BE2C (cell line): Measurements from ENCODE around the gene COL27A1.
"Not testable (repeated sequence)": the region's sequence is repeated elsewhere in the genome, so short reads cannot be mapped to it uniquely, and the experiment has no call there.

Source experiments
- DNase-seq: peaks from one replicate; pipeline ENCODE4 v3.0.0-alpha.2; 2020
- H3K27me3 ChIP-seq: fragments of 250-450 bp; sonication (Bioruptor Pico); 2 replicates; pipeline ENCODE4 v1.5.1; 2020; ENCODE audit warnings: mild to moderate bottlenecking
- H3K36me3 ChIP-seq: fragments of 250-450 bp; sonication (Bioruptor Pico); 2 replicates; pipeline ENCODE4 v1.5.1; 2020; ENCODE audit warnings: mild to moderate bottlenecking
- H3K4me1 ChIP-seq: fragments of 250-450 bp; sonication (Bioruptor Pico); 2 replicates; pipeline ENCODE4 v1.5.1; 2020
- H3K4me3 ChIP-seq: 2 replicates; pipeline ENCODE4 v1.5.1; 2011; ENCODE audit warnings: low read depth, low read length
- H3K9me3 ChIP-seq: fragments of 250-450 bp; sonication (Bioruptor Pico); 2 replicates; pipeline ENCODE4 v1.5.1; 2020
- TF ChIP-seq, protein P1 (sequence below): IDR thresholded peaks from 2 replicates; pipeline ENCODE4 v1.5.1; 2012; ENCODE audit warnings: mild to moderate bottlenecking, low read depth, low read length

COL27A1 gene

GRCh38 chr9:114315723-114316363, 160.5 kb downstream of the COL27A1 start:
- no peaks in the 10 kb centered on the region for H3K4me1 ChIP-seq
- no peaks in the 10 kb centered on the region for H3K36me3 ChIP-seq

DNA sequence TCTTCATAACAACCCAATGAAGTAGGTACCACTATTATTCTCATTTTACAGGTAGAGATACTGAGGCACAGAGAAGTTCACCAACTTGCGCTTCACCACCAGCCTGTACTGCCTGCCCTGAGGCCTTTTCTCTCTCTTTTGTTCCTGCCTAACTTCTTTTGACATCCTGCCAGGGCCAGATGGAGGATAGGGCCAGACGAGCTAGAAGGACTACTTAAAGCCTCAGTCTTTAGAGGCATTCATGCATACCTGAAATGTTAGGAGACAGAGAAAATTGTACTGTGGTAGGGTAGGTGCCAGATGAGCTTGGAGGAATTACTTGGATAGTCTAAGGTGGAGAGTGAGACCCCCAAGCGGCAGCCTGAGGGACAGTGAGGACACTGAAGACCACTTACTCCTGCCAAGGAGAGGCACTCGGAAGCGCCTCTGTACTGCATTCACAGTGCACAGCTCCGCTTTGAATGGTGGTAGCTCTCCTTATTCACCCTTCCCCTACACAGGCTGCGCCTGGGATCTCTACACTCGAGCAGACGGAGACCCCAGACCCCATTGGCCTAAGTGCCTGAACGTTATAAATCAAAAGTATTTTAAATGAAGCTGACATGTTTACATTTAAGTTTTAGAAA, 161.4 kb downstream of the COL27A1 start:
- no peak for DNase-seq
- no peaks in the 10 kb centered on the region for H3K9me3 ChIP-seq
- H3K27me3 ChIP-seq, result no peaks in the 10 kb centered on the region
- TF ChIP-seq, protein P1, sequence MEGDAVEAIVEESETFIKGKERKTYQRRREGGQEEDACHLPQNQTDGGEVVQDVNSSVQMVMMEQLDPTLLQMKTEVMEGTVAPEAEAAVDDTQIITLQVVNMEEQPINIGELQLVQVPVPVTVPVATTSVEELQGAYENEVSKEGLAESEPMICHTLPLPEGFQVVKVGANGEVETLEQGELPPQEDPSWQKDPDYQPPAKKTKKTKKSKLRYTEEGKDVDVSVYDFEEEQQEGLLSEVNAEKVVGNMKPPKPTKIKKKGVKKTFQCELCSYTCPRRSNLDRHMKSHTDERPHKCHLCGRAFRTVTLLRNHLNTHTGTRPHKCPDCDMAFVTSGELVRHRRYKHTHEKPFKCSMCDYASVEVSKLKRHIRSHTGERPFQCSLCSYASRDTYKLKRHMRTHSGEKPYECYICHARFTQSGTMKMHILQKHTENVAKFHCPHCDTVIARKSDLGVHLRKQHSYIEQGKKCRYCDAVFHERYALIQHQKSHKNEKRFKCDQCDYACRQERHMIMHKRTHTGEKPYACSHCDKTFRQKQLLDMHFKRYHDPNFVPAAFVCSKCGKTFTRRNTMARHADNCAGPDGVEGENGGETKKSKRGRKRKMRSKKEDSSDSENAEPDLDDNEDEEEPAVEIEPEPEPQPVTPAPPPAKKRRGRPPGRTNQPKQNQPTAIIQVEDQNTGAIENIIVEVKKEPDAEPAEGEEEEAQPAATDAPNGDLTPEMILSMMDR, result no peak
- no peaks in the 10 kb centered on the region for H3K36me3 ChIP-seq
- no peak overlapping the region for H3K4me3 ChIP-seq
- no peaks in the 10 kb centered on the region for H3K4me1 ChIP-seq

More at GRCh38 chr9:114315723-114316363, 160.5 kb downstream of the COL27A1 start:
- DNase-seq, result no peak
- Histone ChIP-seq H3K4me3 (no peak overlapping the region), H3K9me3 (no peaks in the 10 kb centered on the region), H3K27me3 (no peaks in the 10 kb centered on the region)
- TF ChIP-seq, protein P1, result no peak

DNA sequence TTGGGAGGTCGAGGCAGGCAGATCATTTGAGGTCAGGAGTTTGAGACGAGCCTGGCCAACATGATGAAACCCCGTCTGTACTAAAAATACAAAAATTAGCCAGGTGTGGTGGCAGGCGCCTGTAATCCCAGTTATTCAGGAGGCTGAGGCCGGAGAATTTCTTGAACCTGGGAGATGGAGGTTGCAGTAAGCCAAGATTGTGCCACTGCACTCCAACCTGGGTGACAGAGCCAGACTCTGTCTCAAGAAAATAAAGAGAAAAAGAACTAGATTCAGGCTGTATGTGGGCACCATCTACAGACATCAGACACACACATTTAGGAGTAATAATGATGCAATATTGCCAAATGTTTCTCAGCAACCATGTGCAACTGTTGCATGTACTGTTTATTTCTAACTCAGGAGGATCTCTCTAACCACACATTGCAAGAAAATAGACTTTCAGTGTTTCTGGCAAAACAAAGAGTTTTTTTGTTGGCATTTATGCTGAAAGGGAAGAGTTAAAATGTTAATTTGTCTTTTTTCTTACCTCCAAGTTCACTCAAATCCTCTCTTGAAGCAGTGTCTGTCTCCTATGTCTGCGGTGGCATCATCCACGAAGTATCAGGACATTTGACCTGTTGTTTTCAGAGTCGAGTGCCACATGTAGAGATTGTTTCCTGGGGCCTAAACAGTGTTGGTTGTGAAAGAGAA, 162.5 kb downstream of the COL27A1 start:
- no peak for DNase-seq
- Histone ChIP-seq H3K4me1 (no peaks in the 10 kb centered on the region), H3K36me3 (no peaks in the 10 kb centered on the region), H3K4me3 (no peak overlapping the region), H3K27me3 (no peaks in the 10 kb centered on the region), H3K9me3 (no peaks in the 10 kb centered on the region)
- TF ChIP-seq, protein P1, result no peak

- Histone ChIP-seq H3K9me3 (no peaks in the 10 kb centered on the region), H3K4me1 (no peaks in the 10 kb centered on the region), H3K36me3 (no peaks in the 10 kb centered on the region), H3K27me3 (no peaks in the 10 kb centered on the region), H3K4me3 (no peak overlapping the region)
- DNase-seq, result no peak
- TF ChIP-seq, protein P1, result no peak
These were observed 163.1 kb downstream of the COL27A1 start for GRCh38 chr9:114318416-114318815.

DNA sequence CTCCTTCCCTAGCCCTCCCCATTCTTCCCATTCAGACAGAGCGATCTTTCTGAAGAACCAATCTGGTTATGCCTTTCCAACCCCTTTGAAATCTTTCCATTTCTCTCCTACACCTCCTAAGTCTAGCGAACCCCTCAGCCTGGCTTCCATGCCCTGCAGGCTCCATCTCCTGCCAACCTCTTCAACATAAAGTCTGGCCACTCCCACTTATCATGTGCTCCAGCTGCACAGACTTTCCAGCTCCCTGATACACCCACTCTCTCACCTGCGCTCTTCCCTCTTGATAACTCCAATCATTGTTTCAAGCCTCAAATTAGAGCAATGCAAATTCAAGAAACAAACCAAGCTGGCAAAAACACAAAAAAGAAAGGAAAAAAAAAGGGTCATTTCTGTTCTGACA, 163.8 kb downstream of the COL27A1 start:
- no peak for DNase-seq
- TF ChIP-seq, protein P1, result no peak

GRCh38 chr9:114320710-114321109, 165.4 kb downstream of the COL27A1 start:
- H3K36me3 ChIP-seq, H3K27me3 ChIP-seq, H3K9me3 ChIP-seq, H3K4me1 ChIP-seq, H3K4me3 ChIP-seq, DNase-seq: not testable (repeated sequence)

More for the DNA sequence above, 163.8 kb downstream of the COL27A1 start:
- Histone ChIP-seq H3K36me3 (no peaks in the 10 kb centered on the region), H3K9me3 (no peaks in the 10 kb centered on the region), H3K4me1 (no peaks in the 10 kb centered on the region), H3K27me3 (no peaks in the 10 kb centered on the region), H3K4me3 (no peak overlapping the region)
